Mesothelial cell of epicardium (in vitro differentiated cells): ENCODE results near the gene RPL21. TPM values are rescaled to one million over a fixed set of nuclear protein-coding genes. Genes with fewer than 3 reads are reported as not detected.

Experiments
- DNase-seq, 2 experiments: peaks; one replicate each; pipeline ENCODE4 v3.0.0; 2021; ENCODE audit warnings: low spot score in 2 of 2; ENCODE audit not compliant: unreplicated experiment in 2 of 2
- H3K27ac Mint-ChIP-seq: 2 replicates; pipeline ENCODE4 v1.8.0; 2021; ENCODE audit warnings: mixed read lengths
- H3K27me3 Mint-ChIP-seq: 2 replicates; pipeline ENCODE4 v1.8.0; 2021; ENCODE audit warnings: low read depth, mixed read lengths
- H3K36me3 Mint-ChIP-seq: 2 replicates; pipeline ENCODE4 v1.8.0; 2021; ENCODE audit warnings: mixed read lengths
- H3K4me1 Mint-ChIP-seq: 2 replicates; pipeline ENCODE4 v1.8.0; 2021; ENCODE audit warnings: mixed read lengths
- H3K4me3 Mint-ChIP-seq: 2 replicates; pipeline ENCODE4 v1.8.0; 2021; ENCODE audit warnings: mild to moderate bottlenecking, moderate library complexity, mixed read lengths
- H3K9me3 Mint-ChIP-seq: 2 replicates; pipeline ENCODE4 v1.8.0; 2021; ENCODE audit warnings: mixed read lengths
- CTCF ChIP-seq: fragments of 200-600 bp; sonication (generic); IDR thresholded peaks from one replicate; pipeline ENCODE4 v1.5.0; 2021; ENCODE audit warnings: antibody characterized with exemption; ENCODE audit not compliant: unreplicated experiment
- total RNA-seq: library from RNA; stranded (reverse); gene quantifications from 3 replicates; pipeline ENCODE4 v1.2.1, GENCODE V29; 2021

RPL21 gene
- total RNA-seq, 1 donor from 2014 or later, result 851 TPM

- no peak for TF ChIP-seq CTCF
- no peaks in the 10 kb centered on the region for H3K9me3 Mint-ChIP-seq
- peaks cover 15% of the 10 kb centered on the region for H3K36me3 Mint-ChIP-seq
- no peak overlapping the region for H3K4me3 Mint-ChIP-seq
- no peaks in the 10 kb centered on the region for H3K27me3 Mint-ChIP-seq
- no peak for DNase-seq
- peaks cover 35% of the 10 kb centered on the region for H3K4me1 Mint-ChIP-seq
- peak overlapping the region; percentile 54 for H3K27ac Mint-ChIP-seq
Observed at GRCh38 chr13:27259831-27260230, 8.5 kb downstream of the RPL21 start.

GRCh38 chr13:27261396-27261795 is 10.0 kb downstream of the RPL21 start:
- DNase-seq, result no peak
- peaks cover 39% of the 10 kb centered on the region for H3K4me1 Mint-ChIP-seq
- no peak for TF ChIP-seq CTCF
- H3K9me3 Mint-ChIP-seq, result no peaks in the 10 kb centered on the region
- H3K27me3 Mint-ChIP-seq, result no peaks in the 10 kb centered on the region
- no peak overlapping the region for H3K4me3 Mint-ChIP-seq
- peaks cover 13% of the 10 kb centered on the region for H3K36me3 Mint-ChIP-seq
- peak overlapping the region; percentile 84 for H3K27ac Mint-ChIP-seq

- Mint-ChIP-seq H3K4me3 (no peak overlapping the region), H3K27ac (peak overlapping the region; percentile 82), H3K36me3 (peaks cover 11% of the 10 kb centered on the region), H3K4me1 (peaks cover 39% of the 10 kb centered on the region), H3K9me3 (no peaks in the 10 kb centered on the region), H3K27me3 (no peaks in the 10 kb centered on the region)
- no peak for TF ChIP-seq CTCF
- DNase-seq, result no peak
Observed at GRCh38 chr13:27263438-27263837, 12.1 kb downstream of the RPL21 start.

- DNase-seq, result no peak
- Mint-ChIP-seq H3K27ac (peak overlapping the region; percentile 82), H3K4me3 (no peak overlapping the region), H3K27me3 (no peaks in the 10 kb centered on the region), H3K4me1 (peaks cover 39% of the 10 kb centered on the region), H3K9me3 (no peaks in the 10 kb centered on the region), H3K36me3 (peaks cover 4% of the 10 kb centered on the region)
- TF ChIP-seq CTCF, result no peak
Observed at GRCh38 chr13:27264181-27264580, 12.8 kb downstream of the RPL21 start.

- TF ChIP-seq CTCF, result no peak
- H3K9me3 Mint-ChIP-seq, result no peaks in the 10 kb centered on the region
- peaks cover 39% of the 10 kb centered on the region for H3K4me1 Mint-ChIP-seq
- no peak for DNase-seq
- no peak overlapping the region for H3K4me3 Mint-ChIP-seq
- H3K36me3 Mint-ChIP-seq, result peaks cover 3% of the 10 kb centered on the region
- no peaks in the 10 kb centered on the region for H3K27me3 Mint-ChIP-seq
- H3K27ac Mint-ChIP-seq, result peak overlapping the region; percentile 82
Observed at GRCh38 chr13:27264648-27265047, 13.3 kb downstream of the RPL21 start.

GRCh38 chr13:27266917-27267316 is 15.6 kb downstream of the RPL21 start:
- H3K9me3 Mint-ChIP-seq, result no peaks in the 10 kb centered on the region
- no peak for DNase-seq
- H3K27ac Mint-ChIP-seq, result no peak overlapping the region
- no peak overlapping the region for H3K4me3 Mint-ChIP-seq
- H3K36me3 Mint-ChIP-seq, result peaks cover 3% of the 10 kb centered on the region
- peaks cover 35% of the 10 kb centered on the region for H3K4me1 Mint-ChIP-seq
- peaks cover 1% of the 10 kb centered on the region for H3K27me3 Mint-ChIP-seq
- no peak for TF ChIP-seq CTCF
